B cell (primary cell): Measurements from ENCODE around the gene CFAP65.

ENCODE experiments used
- EZH2 ChIP-seq: IDR thresholded peaks from 2 replicates; pipeline ENCODE4 v1.6.1; 2012; ENCODE audit warnings: borderline replicate concordance, low read depth, mild to moderate bottlenecking, moderate library complexity, low read length; ENCODE audit not compliant: insufficient read depth, poor library complexity, severe bottlenecking
- TF ChIP-seq, protein P1 (sequence below): fragments of 200-600 bp; IDR thresholded peaks from one replicate; pipeline ENCODE4 v1.8.0; 2022; ENCODE audit warnings: antibody characterized with exemption, mild to moderate bottlenecking

GRCh38 chr2:219062081-219062480 is 20.8 kb upstream of the CFAP65 start:
- TF ChIP-seq, protein P1, sequence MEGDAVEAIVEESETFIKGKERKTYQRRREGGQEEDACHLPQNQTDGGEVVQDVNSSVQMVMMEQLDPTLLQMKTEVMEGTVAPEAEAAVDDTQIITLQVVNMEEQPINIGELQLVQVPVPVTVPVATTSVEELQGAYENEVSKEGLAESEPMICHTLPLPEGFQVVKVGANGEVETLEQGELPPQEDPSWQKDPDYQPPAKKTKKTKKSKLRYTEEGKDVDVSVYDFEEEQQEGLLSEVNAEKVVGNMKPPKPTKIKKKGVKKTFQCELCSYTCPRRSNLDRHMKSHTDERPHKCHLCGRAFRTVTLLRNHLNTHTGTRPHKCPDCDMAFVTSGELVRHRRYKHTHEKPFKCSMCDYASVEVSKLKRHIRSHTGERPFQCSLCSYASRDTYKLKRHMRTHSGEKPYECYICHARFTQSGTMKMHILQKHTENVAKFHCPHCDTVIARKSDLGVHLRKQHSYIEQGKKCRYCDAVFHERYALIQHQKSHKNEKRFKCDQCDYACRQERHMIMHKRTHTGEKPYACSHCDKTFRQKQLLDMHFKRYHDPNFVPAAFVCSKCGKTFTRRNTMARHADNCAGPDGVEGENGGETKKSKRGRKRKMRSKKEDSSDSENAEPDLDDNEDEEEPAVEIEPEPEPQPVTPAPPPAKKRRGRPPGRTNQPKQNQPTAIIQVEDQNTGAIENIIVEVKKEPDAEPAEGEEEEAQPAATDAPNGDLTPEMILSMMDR, result no peak
- no peak for TF ChIP-seq EZH2
